Keratinocyte (primary cell): ENCODE results near the gene NT5C1B. TPM values are rescaled to one million over a fixed set of nuclear protein-coding genes. Genes with fewer than 3 reads are reported as not detected.

Source experiments
- DNase-seq: peaks from one replicate; pipeline ENCODE4 v3.0.0-alpha.2; 2011; ENCODE audit warnings: low read depth, missing footprints, low spot score
- FAIRE-seq: peaks from 2 replicates; lab custom pipeline; 2011; peaks lifted over from hg19 to GRCh38; lab: Jason Lieb, UNC
- H2AFZ ChIP-seq: 2 replicates; pipeline ENCODE4 v1.6.0; 2012; ENCODE audit warnings: low read length, control low read depth, inconsistent platforms; ENCODE audit not compliant: control insufficient read depth
- H3K27ac ChIP-seq: 2 replicates; pipeline ENCODE4 v1.5.1; 2011; ENCODE audit warnings: low read length; ENCODE audit not compliant: control insufficient read depth, insufficient read depth
- H3K27me3 ChIP-seq: 3 replicates; pipeline ENCODE4 v1.6.0; 2011; ENCODE audit warnings: low read length; ENCODE audit not compliant: control insufficient read depth, insufficient read depth; ENCODE audit errors: extremely low read depth
- H3K36me3 ChIP-seq, 2 experiments: 2 replicates in 1 of 2; 3 replicates in 1 of 2; pipeline ENCODE4 v1.5.1; 2011; ENCODE audit warnings: low read length in 2 of 2, mild to moderate bottlenecking in 1 of 2; ENCODE audit not compliant: control insufficient read depth in 2 of 2, insufficient read depth in 2 of 2; ENCODE audit errors: extremely low read depth in 1 of 2
- H3K4me1 ChIP-seq: 3 replicates; pipeline ENCODE4 v1.5.1; 2011; ENCODE audit warnings: low read length; ENCODE audit not compliant: control insufficient read depth, insufficient read depth; ENCODE audit errors: extremely low read depth
- H3K4me2 ChIP-seq: 3 replicates; pipeline ENCODE4 v1.6.0; 2011; ENCODE audit warnings: low read depth, low read length; ENCODE audit not compliant: control insufficient read depth, insufficient read depth; ENCODE audit errors: extremely low read depth
- H3K4me3 ChIP-seq, 3 experiments: fragments of 200-600 bp in 1 of 3; sonication (generic) in 1 of 3; 2 replicates in 2 of 3; 3 replicates in 1 of 3; pipeline ENCODE4 v1.5.1; 2011 to 2016; ENCODE audit warnings: low read length in 3 of 3, mild to moderate bottlenecking in 3 of 3, control low read depth in 2 of 3, inconsistent platforms in 1 of 3, low read depth in 1 of 3, mixed read lengths in 1 of 3, mixed run types in 1 of 3, moderate library complexity in 1 of 3; ENCODE audit not compliant: control insufficient read depth in 2 of 3, insufficient read depth in 2 of 3; ENCODE audit errors: extremely low read depth in 1 of 3
- H3K79me2 ChIP-seq: 2 replicates; pipeline ENCODE4 v1.6.0; 2012; ENCODE audit warnings: low read length; ENCODE audit not compliant: control insufficient read depth, insufficient read depth
- H3K9ac ChIP-seq: 3 replicates; pipeline ENCODE4 v1.6.0; 2011; ENCODE audit warnings: low read length; ENCODE audit not compliant: control insufficient read depth, insufficient read depth; ENCODE audit errors: extremely low read depth
- H3K9me1 ChIP-seq: 3 replicates; pipeline ENCODE4 v1.6.0; 2011; ENCODE audit warnings: low read length; ENCODE audit not compliant: control insufficient read depth, insufficient read depth; ENCODE audit errors: extremely low read depth
- H3K9me3 ChIP-seq: 2 replicates; pipeline ENCODE4 v1.5.1; 2012; ENCODE audit warnings: low read depth, low read length; ENCODE audit not compliant: control insufficient read depth
- H4K20me1 ChIP-seq: 3 replicates; pipeline ENCODE4 v1.6.0; 2011; ENCODE audit warnings: low read length; ENCODE audit not compliant: control insufficient read depth, insufficient read depth; ENCODE audit errors: extremely low read depth
- CTCF ChIP-seq, 3 experiments: IDR thresholded peaks in 1 of 3; conservative IDR thresholded peaks in 1 of 3; optimal IDR thresholded peaks in 1 of 3; 2 replicates in 2 of 3; 3 replicates in 1 of 3; pipeline versions ENCODE3 to v1.5.1; 2011; ENCODE audit warnings: low read length in 3 of 3, mild to moderate bottlenecking in 3 of 3, moderate library complexity in 2 of 3, control low read depth in 1 of 3, inconsistent platforms in 1 of 3; ENCODE audit not compliant: insufficient read depth in 2 of 3; ENCODE audit errors: extremely low read depth in 1 of 3
- EZH2 ChIP-seq: IDR thresholded peaks from one replicate; pipeline ENCODE4 v1.6.1; 2012; ENCODE audit warnings: inconsistent platforms, mild to moderate bottlenecking, low read length, moderate library complexity
- dilution Hi-C: fragments of 300-500 bp; cut with MboI; formaldehyde crosslinking; loops from one replicate; pipeline ENCODE4 v1.7.0; 2020; ENCODE audit warnings: low sequenced_read_pairs; ENCODE audit not compliant: extremely low pct_ligation_motif_present
- polyA plus RNA-seq, 5 experiments: library from polyadenylated mRNA; depleted of rRNA in 3 of 5; stranded (reverse) in 3 of 5; stranded (forward) in 1 of 5; unstranded in 1 of 5; fragments of >200 nt; gene quantifications; 1 replicate in 1 of 5; 2 replicates in 3 of 5; 3 replicates in 1 of 5; pipeline versions ENCODE4 v1.2.1 to v1.2.3, GENCODE V29; 2011 to 2012; ENCODE audit warnings: missing spikeins in 2 of 5, low read depth in 1 of 5, low replicate concordance in 1 of 5

The NT5C1B gene
- polyA plus RNA-seq, 1 donor (not counting 4 experiments of a cell fraction or from before 2014, with no cell fraction given), result not detected

- dilution Hi-C loops, result no loop called here
- DNase-seq (no peak), FAIRE-seq (peak; percentile 87)
- Histone ChIP-seq H3K4me1 (peaks cover 62% of the 10 kb centered on the region), H3K9me1 (no peaks in the 10 kb centered on the region), H3K27ac (peak overlapping the region; percentile 17), H3K79me2 (no peaks in the 10 kb centered on the region), H3K4me3 (no peak overlapping the region), H3K4me2 (peak overlapping the region; percentile 65), H3K36me3 (no peaks in the 10 kb centered on the region), H3K27me3 (no peaks in the 10 kb centered on the region), H2AFZ (no peak overlapping the region), H3K9ac (no peak overlapping the region), H4K20me1 (no peaks in the 10 kb centered on the region), H3K9me3 (no peaks in the 10 kb centered on the region)
- TF ChIP-seq EZH2 (no peak), CTCF (optimal IDR thresholded peaks at IDR 0.05 in 1 of 3, IDR thresholded peaks at IDR 0.05 in 1 of 3, conservative IDR thresholded peaks at IDR 0.05 in 1 of 3; ENCODE audit: extremely low read depth in 1 of 3, insufficient read depth in 2 of 3, low read length in 3 of 3) (no peak)
Observed at GRCh38 chr2:18626256-18626668, 36.9 kb upstream of the NT5C1B start.

- Histone ChIP-seq H3K4me3 (no peak overlapping the region), H3K79me2 (no peaks in the 10 kb centered on the region), H3K27me3 (no peaks in the 10 kb centered on the region), H3K4me2 (no peak overlapping the region), H3K9ac (no peak overlapping the region), H2AFZ (no peak overlapping the region), H4K20me1 (no peaks in the 10 kb centered on the region), H3K36me3 (no peaks in the 10 kb centered on the region), H3K9me3 (no peaks in the 10 kb centered on the region), H3K4me1 (peaks cover 55% of the 10 kb centered on the region), H3K9me1 (no peaks in the 10 kb centered on the region), H3K27ac (no peak overlapping the region)
- FAIRE-seq (no peak), DNase-seq (no peak)
- dilution Hi-C loops, result no loop called here
- no peak for TF ChIP-seq EZH2
- TF ChIP-seq CTCF (optimal IDR thresholded peaks at IDR 0.05 in 1 of 3, IDR thresholded peaks at IDR 0.05 in 1 of 3, conservative IDR thresholded peaks at IDR 0.05 in 1 of 3; ENCODE audit: extremely low read depth in 1 of 3, insufficient read depth in 2 of 3, low read length in 3 of 3), result no peak
Observed at GRCh38 chr2:18625563-18625962, 36.2 kb upstream of the NT5C1B start.
